CD4-positive, alpha-beta T cell (primary cell): ENCODE results near the gene ZNF385C. TPM values are rescaled to one million over a fixed set of nuclear protein-coding genes. Genes with fewer than 3 reads are reported as not detected.

ENCODE experiments used
- ATAC-seq: fragments of 200-7000 bp; cut with Tn5 transposase; one replicate; pipeline ENCODE4 v1.10.0; 2022; ENCODE audit warnings: mild to moderate bottlenecking; ENCODE audit not compliant: poor library complexity
- CTCF ChIA-PET: fragments of 350-600 bp; sonication (Branson Sonifier 250); formaldehyde crosslinking; loops from one replicate; lab custom pipeline; 2021; ENCODE audit warnings: antibody characterized with exemption, inconsistent platforms; lab: Charles Lee
- POLR2A ChIA-PET: fragments of 350-600 bp; sonication (Branson Sonifier 250); formaldehyde crosslinking; loops from one replicate; lab custom pipeline; 2021; ENCODE audit warnings: antibody characterized with exemption, inconsistent platforms; lab: Charles Lee
- DNase-seq, 14 experiments: peaks; one replicate each; pipeline ENCODE4 v3.0.0-alpha.2; 2013 to 2020; ENCODE audit warnings: mixed read lengths in 2 of 14
- H3K27ac ChIP-seq, 2 donors: one replicate each; pipeline versions ENCODE4 v1.5.1 to v1.7.0; 2013; ENCODE audit warnings: low read length in 2 of 2, low read depth in 1 of 2, mild to moderate bottlenecking in 1 of 2
- H3K27me3 ChIP-seq, 2 experiments: 1 replicate in 1 of 2; 2 replicates in 1 of 2; pipeline versions ENCODE4 v1.6.1 to v1.7.0; 2013; ENCODE audit warnings: low read length in 2 of 2, control low read depth in 1 of 2, mild to moderate bottlenecking in 1 of 2, moderate library complexity in 1 of 2; ENCODE audit not compliant: insufficient read depth in 2 of 2, control insufficient read depth in 1 of 2
- H3K36me3 ChIP-seq: one replicate; pipeline ENCODE4 v1.6.1; 2013; ENCODE audit warnings: low read length, control low read depth; ENCODE audit not compliant: insufficient read depth
- H3K4me1 ChIP-seq: one replicate; pipeline ENCODE4 v1.6.1; 2013; ENCODE audit warnings: low read length, control low read depth; ENCODE audit not compliant: insufficient read depth
- H3K4me3 ChIP-seq: one replicate; pipeline ENCODE4 v1.5.1; 2013; ENCODE audit warnings: mild to moderate bottlenecking, low read length, moderate library complexity
- H3K9me3 ChIP-seq, 2 experiments: 1 replicate in 1 of 2; 2 replicates in 1 of 2; pipeline versions ENCODE4 v1.6.1 to v1.7.0; 2013; ENCODE audit warnings: low read length in 2 of 2, mild to moderate bottlenecking in 2 of 2, control low read depth in 1 of 2, moderate library complexity in 1 of 2; ENCODE audit not compliant: control insufficient read depth in 1 of 2, insufficient read depth in 1 of 2
- H3K27ac Mint-ChIP-seq: one replicate; pipeline ENCODE4 v1.8.0; 2020; ENCODE audit warnings: mixed read lengths
- H3K27me3 Mint-ChIP-seq: one replicate; pipeline ENCODE4 v1.8.0; 2021; ENCODE audit warnings: mixed read lengths
- H3K36me3 Mint-ChIP-seq: one replicate; pipeline ENCODE4 v1.8.0; 2021; ENCODE audit warnings: low read depth, mixed read lengths
- H3K4me1 Mint-ChIP-seq: one replicate; pipeline ENCODE4 v1.8.0; 2021; ENCODE audit warnings: low read depth, mixed read lengths
- H3K4me3 Mint-ChIP-seq: one replicate; pipeline ENCODE4 v1.8.0; 2020; ENCODE audit warnings: mild to moderate bottlenecking, mixed read lengths
- H3K9me3 Mint-ChIP-seq: one replicate; pipeline ENCODE4 v1.8.0; 2020; ENCODE audit warnings: mixed read lengths
- CTCF ChIP-seq: fragments of 200-600 bp; IDR thresholded peaks from one replicate; pipeline ENCODE4 v1.8.0; 2022; ENCODE audit warnings: antibody characterized with exemption, mild to moderate bottlenecking
- intact Hi-C, 2 experiments: fragments of 100-400 bp; cut with DNase I in 1 of 2; cut with micrococcal nuclease in 1 of 2; formaldehyde crosslinking; loops; one replicate each; pipeline versions ENCODE4 v1.15.1 to v1.9.0; 2023 to 2025; cut with DNase I, micrococcal nuclease
- total RNA-seq, 174 experiments: library from RNA in 2 of 174; stranded (reverse) in 2 of 174; gene quantifications; one replicate each; pipeline ENCODE4 v1.2.3 and lab custom pipeline; 2021 to 2026

ZNF385C gene
- total RNA-seq, 2 experiments from 2014 or later, result 0.20 TPM; not detected in 1

DNA sequence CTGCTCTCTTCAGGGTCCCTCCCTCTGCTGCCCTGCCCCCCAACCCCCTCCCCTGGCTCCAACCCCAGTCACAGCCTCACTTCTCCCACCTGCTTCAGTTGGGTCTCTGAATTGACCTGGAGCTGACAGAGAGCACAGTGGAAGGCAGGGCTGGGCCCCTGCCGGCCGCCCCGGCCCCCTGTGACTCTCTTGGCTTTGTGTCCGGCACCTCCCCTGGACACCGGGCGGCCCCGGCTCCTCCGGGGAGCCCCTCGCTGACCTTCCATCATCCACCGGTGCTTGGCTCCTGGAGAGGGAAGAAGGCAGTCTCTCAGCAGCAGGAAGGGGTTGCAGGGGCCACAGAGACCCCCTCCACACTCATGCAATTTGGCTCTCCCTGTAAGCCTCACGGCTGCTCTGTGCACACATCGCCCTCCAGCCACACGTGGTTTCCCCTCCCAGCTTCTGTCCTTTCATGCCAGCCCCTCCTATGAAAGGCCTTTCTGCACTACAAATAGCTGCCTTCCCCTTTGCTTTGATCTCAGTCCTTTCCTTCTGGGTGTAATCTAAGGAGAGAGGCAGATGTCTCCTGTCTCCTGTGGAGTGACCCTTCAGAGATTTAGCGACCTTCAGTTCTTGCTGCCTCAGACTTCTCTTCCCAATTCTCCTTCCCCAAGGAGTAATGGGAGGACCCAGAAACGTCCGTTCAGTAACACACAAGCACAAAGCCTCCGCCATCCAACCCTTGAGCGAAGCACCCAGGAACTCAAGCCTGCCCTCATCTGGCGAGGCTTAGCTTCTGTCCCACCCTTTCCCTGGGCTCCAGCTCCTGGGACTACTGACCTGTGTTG, 70.1 kb downstream of the ZNF385C start:
- peaks cover 18% of the 10 kb centered on the region for H3K36me3 ChIP-seq
- H3K27me3 ChIP-seq, result no peaks in the 10 kb centered on the region
- H3K9me3 ChIP-seq, result no peaks in the 10 kb centered on the region
- DNase-seq (no peak), ATAC-seq (no peak)
- H3K4me1 Mint-ChIP-seq, result peaks cover 6% of the 10 kb centered on the region
- H3K27ac Mint-ChIP-seq, result no peak overlapping the region
- TF ChIP-seq CTCF, result no peak
- POLR2A ChIA-PET, result no interaction called here
- H3K4me1 ChIP-seq, result peaks cover 11% of the 10 kb centered on the region
- no peaks in the 10 kb centered on the region for H3K9me3 Mint-ChIP-seq
- peaks cover 13% of the 10 kb centered on the region for H3K36me3 Mint-ChIP-seq
- no peak overlapping the region for H3K4me3 ChIP-seq
- intact Hi-C loops, result loop anchor here (5.0 to 10.0 kb wide), 3 partner anchors 34 to 499 kb away; no protein-coding TSS in a partner anchor
- H3K4me3 Mint-ChIP-seq, result no peak overlapping the region
- CTCF ChIA-PET, result interaction anchor here (0.6 kb wide), 1 partner anchor 1070 kb away, joined by 3 read pairs; no protein-coding TSS in a partner anchor
- no peak overlapping the region for H3K27ac ChIP-seq
- peaks cover 5% of the 10 kb centered on the region for H3K27me3 Mint-ChIP-seq

GRCh38 chr17:42027590-42027889, 70.7 kb downstream of the ZNF385C start:
- DNase-seq (no peak), ATAC-seq (no peak)
- intact Hi-C loops, result loop anchor here (5.0 to 10.0 kb wide), 3 partner anchors 35 to 500 kb away; no protein-coding TSS in a partner anchor
- ChIA-PET POLR2A (interaction anchor here (2.3 kb wide), 1 partner anchor 10 kb away, joined by 6 read pairs; the partner anchor contains the start of gene DNAJC7), CTCF (interaction anchor here (1.3 kb wide), 1 partner anchor 74 kb away, joined by 6 read pairs; no protein-coding TSS in a partner anchor)
- Histone ChIP-seq H3K36me3 (peaks cover 23% of the 10 kb centered on the region), H3K4me1 (peaks cover 11% of the 10 kb centered on the region), H3K9me3 (no peaks in the 10 kb centered on the region), H3K27me3 (no peaks in the 10 kb centered on the region), H3K27ac (no peak overlapping the region), H3K4me3 (no peak overlapping the region)
- peaks cover 6% of the 10 kb centered on the region for H3K4me1 Mint-ChIP-seq
- H3K36me3 Mint-ChIP-seq, result peaks cover 18% of the 10 kb centered on the region
- no peak overlapping the region for H3K4me3 Mint-ChIP-seq
- TF ChIP-seq CTCF, result no peak
- no peak overlapping the region for H3K27ac Mint-ChIP-seq
- no peaks in the 10 kb centered on the region for H3K9me3 Mint-ChIP-seq
- peaks cover 5% of the 10 kb centered on the region for H3K27me3 Mint-ChIP-seq

DNA sequence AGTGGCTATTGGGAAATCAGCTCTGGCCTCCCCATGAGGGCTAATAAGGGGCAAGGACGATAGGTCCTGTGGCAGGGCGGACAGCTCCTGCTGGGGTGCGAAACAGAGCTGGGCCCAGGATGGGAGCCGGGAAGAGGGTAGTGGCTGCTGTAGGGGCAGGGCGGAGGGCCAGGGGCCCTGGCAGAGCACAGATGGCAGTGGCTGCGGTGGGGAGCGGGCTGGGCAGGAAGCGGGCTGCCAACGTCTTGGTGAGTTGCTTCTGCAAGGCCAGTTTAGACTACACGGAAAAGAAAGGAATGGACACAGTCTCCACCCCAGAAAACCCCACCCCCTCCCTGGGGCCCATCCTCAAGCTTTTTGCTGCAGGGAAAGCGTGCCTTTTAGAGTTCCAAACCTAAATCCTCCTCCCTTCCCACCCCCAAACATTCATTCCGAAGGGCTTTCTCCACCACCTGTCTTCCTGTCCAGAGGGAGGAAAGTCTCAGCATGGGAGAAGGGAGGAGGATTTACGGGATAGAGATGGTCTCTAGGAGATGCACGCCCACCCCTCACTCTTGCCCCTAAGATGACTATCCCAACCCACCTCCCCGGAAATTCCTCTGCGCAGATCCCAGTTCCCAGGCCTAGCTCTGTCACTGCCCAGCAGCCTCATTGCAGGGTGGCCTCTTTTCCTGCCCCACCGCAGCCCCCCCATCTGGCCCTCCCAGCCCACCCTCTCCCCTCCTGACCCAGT, 71.2 kb downstream of the ZNF385C start:
- H3K9me3 Mint-ChIP-seq, result no peaks in the 10 kb centered on the region

More for the DNA sequence above, 71.2 kb downstream of the ZNF385C start:
- Mint-ChIP-seq H3K36me3 (peaks cover 23% of the 10 kb centered on the region), H3K4me1 (peaks cover 11% of the 10 kb centered on the region), H3K27ac (no peak overlapping the region), H3K4me3 (no peak overlapping the region), H3K27me3 (peaks cover 5% of the 10 kb centered on the region)
- no peak for DNase-seq
- H3K27ac ChIP-seq, result no peak overlapping the region
- peaks cover 28% of the 10 kb centered on the region for H3K36me3 ChIP-seq
- H3K4me3 ChIP-seq, result no peak overlapping the region
- H3K27me3 ChIP-seq, result no peaks in the 10 kb centered on the region
- H3K4me1 ChIP-seq, result peaks cover 11% of the 10 kb centered on the region
- H3K9me3 ChIP-seq, result no peaks in the 10 kb centered on the region
- intact Hi-C loops, result loop anchor here (5.0 to 10.0 kb wide), 3 partner anchors 35 to 500 kb away; no protein-coding TSS in a partner anchor
- CTCF ChIA-PET, result interaction anchor here (1.3 kb wide), 1 partner anchor 75 kb away, joined by 6 read pairs; no protein-coding TSS in a partner anchor
- POLR2A ChIA-PET, result interaction anchor here (1.0 to 2.3 kb wide), 2 partner anchors 10 to 55 kb away, joined by 3 to 6 read pairs; partner anchors contain the start of gene DNAJC7
- no peak for ATAC-seq
- no peak for TF ChIP-seq CTCF
